ENCODE results near the gene CEP164.

Gene CEP164

GRCh38 chr11:117462183-117462863 lies 134.7 kb downstream of the CEP164 start:
- POLR2A ChIA-PET: no interaction called here
- CTCF ChIA-PET: interaction anchor here (1.5 to 5.8 kb wide), 2 partner anchors 18 to 36 kb away, joined by 5 to 33 read pairs; no protein-coding TSS in a partner anchor
- DNase-seq (ENCODE audit: extremely low spot score): no peak
- TF ChIP-seq, protein P1, sequence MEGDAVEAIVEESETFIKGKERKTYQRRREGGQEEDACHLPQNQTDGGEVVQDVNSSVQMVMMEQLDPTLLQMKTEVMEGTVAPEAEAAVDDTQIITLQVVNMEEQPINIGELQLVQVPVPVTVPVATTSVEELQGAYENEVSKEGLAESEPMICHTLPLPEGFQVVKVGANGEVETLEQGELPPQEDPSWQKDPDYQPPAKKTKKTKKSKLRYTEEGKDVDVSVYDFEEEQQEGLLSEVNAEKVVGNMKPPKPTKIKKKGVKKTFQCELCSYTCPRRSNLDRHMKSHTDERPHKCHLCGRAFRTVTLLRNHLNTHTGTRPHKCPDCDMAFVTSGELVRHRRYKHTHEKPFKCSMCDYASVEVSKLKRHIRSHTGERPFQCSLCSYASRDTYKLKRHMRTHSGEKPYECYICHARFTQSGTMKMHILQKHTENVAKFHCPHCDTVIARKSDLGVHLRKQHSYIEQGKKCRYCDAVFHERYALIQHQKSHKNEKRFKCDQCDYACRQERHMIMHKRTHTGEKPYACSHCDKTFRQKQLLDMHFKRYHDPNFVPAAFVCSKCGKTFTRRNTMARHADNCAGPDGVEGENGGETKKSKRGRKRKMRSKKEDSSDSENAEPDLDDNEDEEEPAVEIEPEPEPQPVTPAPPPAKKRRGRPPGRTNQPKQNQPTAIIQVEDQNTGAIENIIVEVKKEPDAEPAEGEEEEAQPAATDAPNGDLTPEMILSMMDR (IDR thresholded peaks at IDR 0.05; ENCODE audit: control extremely low read depth, extremely low read depth, low read depth, missing control alignments): no peak

DNA sequence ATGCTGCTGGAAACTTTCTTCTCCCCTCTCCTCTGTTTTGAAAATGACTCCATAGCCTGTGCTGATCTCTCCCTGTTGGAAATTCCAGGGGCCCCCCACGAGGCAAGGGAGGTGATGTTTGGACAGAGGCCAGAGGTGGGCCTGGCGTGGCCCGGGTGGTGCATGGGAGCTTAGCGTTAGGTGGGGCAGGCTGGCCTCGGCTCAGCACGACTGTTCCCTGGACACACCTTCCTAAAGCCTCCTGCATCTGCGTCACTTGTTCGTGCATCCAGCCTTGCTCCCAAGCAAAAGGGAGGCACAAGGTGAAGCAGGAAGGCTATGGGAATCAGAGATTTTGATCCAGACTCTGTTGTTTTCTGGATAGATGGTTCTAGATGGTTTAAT lies 135.2 kb downstream of the CEP164 start:
- POLR2A ChIA-PET: no interaction called here
- CTCF ChIA-PET: interaction anchor here (1.5 to 5.8 kb wide), 2 partner anchors 19 to 37 kb away, joined by 5 to 33 read pairs; no protein-coding TSS in a partner anchor
- DNase-seq (ENCODE audit: extremely low spot score): no peak
- TF ChIP-seq, protein P1 (IDR thresholded peaks at IDR 0.05; ENCODE audit: control extremely low read depth, extremely low read depth, low read depth, missing control alignments): no peak
